HCT116 (cell line): ENCODE measurements around the gene NIBAN1. TPM values are rescaled to one million over a fixed set of nuclear protein-coding genes. Genes with fewer than 3 reads are reported as not detected.

Experiments used
- ATAC-seq: fragments of 200-7000 bp; cut with Tn5 transposase; 2 replicates; pipeline ENCODE4 v1.9.1; 2020; ENCODE audit warnings: mild to moderate bottlenecking, moderate library complexity
- BruUV-seq: library from RNA; stranded (reverse); fragments of 400-500 nt; replicated peaks from 2 replicates; lab custom pipeline; 2021; lab: Mats Ljungman, UMichigan
- CTCF ChIA-PET: fragments of 300-600 bp; sonication (Branson Sonifier 250); formaldehyde crosslinking; loops from one replicate; lab custom pipeline; 2021; ENCODE audit warnings: antibody characterized with exemption; lab: Charles Lee
- POLR2A ChIA-PET: fragments of 300-600, 350-600 bp; sonication (Branson Sonifier 250); formaldehyde crosslinking; loops from one replicate; lab custom pipeline; 2021; ENCODE audit warnings: antibody characterized with exemption; lab: Charles Lee
- RAD21 ChIA-PET, 2 experiments: fragments of 300-600 bp; sonication (Branson Sonifier 250); formaldehyde crosslinking; loops; one replicate each; lab custom pipeline; 2023; ENCODE audit warnings: low total read pairs in 2 of 2; ENCODE audit not compliant: uncharacterized antibody in 2 of 2, unreplicated experiment in 2 of 2, low non-redundant PET in 1 of 2; lab: Charles Lee
- DNase-seq: peaks from one replicate; pipeline ENCODE4 v3.0.0-alpha.2; 2010; ENCODE audit warnings: low read depth, low spot score
- H2AFZ ChIP-seq: fragments of 200-600 bp; shearing (Covaris generic), sonication (generic); 2 replicates; pipeline ENCODE4 v1.6.1; 2017; ENCODE audit warnings: low read depth, mixed run types, mixed read lengths, antibody characterized with exemption, low read length; ENCODE audit not compliant: poor library complexity, severe bottlenecking
- H3K27ac ChIP-seq: 2 replicates; pipeline ENCODE4 v1.5.1; 2012; ENCODE audit warnings: low read depth, low read length
- H3K27me3 ChIP-seq: fragments of 200-600 bp; sonication (generic); 2 replicates; pipeline ENCODE4 v1.6.1; 2016; ENCODE audit warnings: mixed run types, low read length, mixed read lengths; ENCODE audit not compliant: insufficient read depth
- H3K36me3 ChIP-seq, 2 experiments: fragments of 200-500 bp in 1 of 2; fragments of 200-600 bp in 1 of 2; sonication (Bioruptor generic) in 1 of 2; sonication (generic) in 1 of 2; 2 replicates each; pipeline versions ENCODE4 v1.5.1 to v1.6.1; 2014 to 2016; ENCODE audit warnings: low read length in 2 of 2, inconsistent platforms in 1 of 2, mixed read lengths in 1 of 2, mixed run types in 1 of 2; ENCODE audit not compliant: insufficient read depth in 2 of 2, control insufficient read depth in 1 of 2
- H3K4me1 ChIP-seq, 2 experiments: fragments of 200-600 bp in 1 of 2; sonication (generic) in 1 of 2; 2 replicates each; pipeline versions ENCODE4 v1.5.1 to v1.6.1; 2012 to 2017; ENCODE audit warnings: low read length in 2 of 2, inconsistent platforms in 1 of 2, mild to moderate bottlenecking in 1 of 2, mixed read lengths in 1 of 2, mixed run types in 1 of 2, moderate library complexity in 1 of 2; ENCODE audit not compliant: insufficient read depth in 2 of 2, control insufficient read depth in 1 of 2
- H3K4me2 ChIP-seq: fragments of 200-600 bp; sonication (generic); 2 replicates; pipeline ENCODE4 v1.6.1; 2017; ENCODE audit warnings: mixed run types, low read length, mixed read lengths
- H3K4me3 ChIP-seq, 2 experiments: fragments of 200-600 bp in 1 of 2; sonication (generic) in 1 of 2; replicated peaks in 1 of 2; 2 replicates each; pipeline ENCODE4 v1.5.1; 2011 to 2016; ENCODE audit warnings: low read length in 2 of 2, control low read depth in 1 of 2, low read depth in 1 of 2, mild to moderate bottlenecking in 1 of 2, mixed read lengths in 1 of 2, mixed run types in 1 of 2
- H3K79me2 ChIP-seq: fragments of 200-600 bp; sonication (generic); 2 replicates; pipeline ENCODE4 v1.6.1; 2017; ENCODE audit warnings: mild to moderate bottlenecking, mixed run types, low read length, moderate library complexity, mixed read lengths; ENCODE audit not compliant: insufficient read depth
- H3K9ac ChIP-seq: fragments of 200-600 bp; sonication (generic); 2 replicates; pipeline ENCODE4 v1.6.1; 2016; ENCODE audit warnings: low read length, mixed read lengths
- H3K9me2 ChIP-seq: fragments of 200-600 bp; sonication (generic), shearing (Covaris generic); 2 replicates; pipeline ENCODE4 v1.6.1; 2017; ENCODE audit warnings: mixed run types, mild to moderate bottlenecking, moderate library complexity; ENCODE audit not compliant: insufficient read depth
- H3K9me3 ChIP-seq, 2 experiments: fragments of 200-500 bp in 1 of 2; fragments of 200-600 bp in 1 of 2; sonication (Bioruptor generic) in 1 of 2; sonication (generic) in 1 of 2; 2 replicates each; pipeline ENCODE4 v1.6.1; 2014 to 2017; ENCODE audit warnings: low read length in 2 of 2, mixed read lengths in 2 of 2, inconsistent platforms in 1 of 2, low read depth in 1 of 2, mild to moderate bottlenecking in 1 of 2, mixed run types in 1 of 2, moderate library complexity in 1 of 2; ENCODE audit not compliant: control insufficient read depth in 1 of 2, insufficient read depth in 1 of 2
- H4K20me1 ChIP-seq: fragments of 200-600 bp; sonication (generic), shearing (Covaris generic); 2 replicates; pipeline ENCODE4 v1.6.1; 2017; ENCODE audit warnings: mixed run types, mild to moderate bottlenecking, moderate library complexity; ENCODE audit not compliant: insufficient read depth
- EZH2phosphoT487 ChIP-seq: fragments of 200-600 bp; IDR thresholded peaks from 2 replicates; pipeline ENCODE4 v1.6.1; 2018; ENCODE audit warnings: antibody characterized with exemption, borderline replicate concordance
- POLR2A ChIP-seq: IDR thresholded peaks from 2 replicates; pipeline ENCODE4 v1.7.0; 2011; ENCODE audit warnings: borderline replicate concordance; ENCODE audit not compliant: insufficient read depth, insufficient read length; ENCODE audit errors: extremely low read depth
- SIN3A ChIP-seq: IDR thresholded peaks from 2 replicates; pipeline ENCODE4 v1.6.1; 2012; ENCODE audit warnings: low read depth
- SP1 ChIP-seq: IDR thresholded peaks from 2 replicates; pipeline ENCODE4 v1.6.1; 2012; ENCODE audit warnings: low read depth
- ZFX ChIP-seq: fragments of 450-650 bp; IDR thresholded peaks from 2 replicates; pipeline ENCODE4 v1.6.1; 2017
- ZNF274 ChIP-seq: fragments of 200-500 bp; sonication (Bioruptor generic); IDR thresholded peaks from 2 replicates; pipeline ENCODE4 v1.6.1; 2014; ENCODE audit warnings: mild to moderate bottlenecking, low read depth, low read length, inconsistent platforms
- intact Hi-C: fragments of 100-400 bp; cut with micrococcal nuclease; formaldehyde crosslinking; loops from 2 replicates; pipeline ENCODE4 v1.10.0; 2022
- total RNA-seq: library from RNA; stranded (reverse); gene quantifications from one replicate; pipeline ENCODE4 v1.2.1, GENCODE V29; 2021; ENCODE audit not compliant: unreplicated experiment
- TF ChIP-seq, protein P1 (sequence below), 3 experiments: fragments of 200-600 bp in 1 of 3; sonication (generic) in 1 of 3; IDR thresholded peaks in 2 of 3; conservative IDR thresholded peaks in 1 of 3; 2 replicates each; pipeline ENCODE4 v1.5.1; 2012 to 2017; ENCODE audit warnings: low read depth in 2 of 3, low read length in 2 of 3, antibody characterized with exemption in 1 of 3, borderline replicate concordance in 1 of 3, control low read depth in 1 of 3, mild to moderate bottlenecking in 1 of 3, mixed read lengths in 1 of 3, mixed run types in 1 of 3, moderate library complexity in 1 of 3; ENCODE audit not compliant: insufficient read depth in 1 of 3

The NIBAN1 gene
- total RNA-seq, 1 experiment from 2014 or later: 10.3 TPM

DNA sequence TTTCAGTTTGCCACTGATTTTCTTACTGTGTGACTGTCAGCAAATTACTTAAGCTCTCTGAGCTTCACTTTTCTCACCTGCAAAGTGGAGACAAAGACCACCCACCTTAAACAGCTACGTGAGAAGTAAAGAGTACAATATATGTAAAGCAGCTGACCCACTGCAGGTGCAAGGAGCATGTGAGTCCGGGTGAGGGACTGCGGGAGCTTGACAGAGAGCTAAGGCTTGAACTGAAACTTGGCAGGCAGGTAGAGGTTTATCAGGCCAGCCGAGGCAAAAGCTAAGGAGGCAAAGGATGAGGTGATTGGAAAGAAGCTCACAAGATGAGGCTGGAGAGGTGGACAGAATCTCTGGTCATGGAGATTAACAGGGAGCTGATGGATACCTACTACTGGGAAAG lies 36.6 kb downstream of the NIBAN1 start:
- H3K4me1 ChIP-seq: no peaks in the 10 kb centered on the region
- no peak for ATAC-seq
- H3K9me2 ChIP-seq: no peaks in the 10 kb centered on the region
- ChIA-PET RAD21 (interaction anchor here in 1 of 2 experiments (0.6 kb wide), 1 partner anchor 44 kb away, joined by 3 read pairs; no protein-coding TSS in a partner anchor), CTCF (no interaction called here), POLR2A (interaction anchor here (0.8 kb wide), 1 partner anchor 80 kb away, joined by 3 read pairs; no protein-coding TSS in a partner anchor)
- H2AFZ ChIP-seq: no peak overlapping the region
- no TSS peak for BruUV-seq
- no peaks in the 10 kb centered on the region for H3K36me3 ChIP-seq
- DNase-seq: no peak
- no peak overlapping the region for H3K9ac ChIP-seq
- no peaks in the 10 kb centered on the region for H3K9me3 ChIP-seq
- H3K27ac ChIP-seq: no peak overlapping the region
- intact Hi-C loops: no loop called here
- no peaks in the 10 kb centered on the region for H3K27me3 ChIP-seq
- H4K20me1 ChIP-seq: no peaks in the 10 kb centered on the region
- H3K4me3 ChIP-seq: no peak overlapping the region
- H3K4me2 ChIP-seq: no peak overlapping the region
- no peaks in the 10 kb centered on the region for H3K79me2 ChIP-seq
- TF ChIP-seq, protein P1, sequence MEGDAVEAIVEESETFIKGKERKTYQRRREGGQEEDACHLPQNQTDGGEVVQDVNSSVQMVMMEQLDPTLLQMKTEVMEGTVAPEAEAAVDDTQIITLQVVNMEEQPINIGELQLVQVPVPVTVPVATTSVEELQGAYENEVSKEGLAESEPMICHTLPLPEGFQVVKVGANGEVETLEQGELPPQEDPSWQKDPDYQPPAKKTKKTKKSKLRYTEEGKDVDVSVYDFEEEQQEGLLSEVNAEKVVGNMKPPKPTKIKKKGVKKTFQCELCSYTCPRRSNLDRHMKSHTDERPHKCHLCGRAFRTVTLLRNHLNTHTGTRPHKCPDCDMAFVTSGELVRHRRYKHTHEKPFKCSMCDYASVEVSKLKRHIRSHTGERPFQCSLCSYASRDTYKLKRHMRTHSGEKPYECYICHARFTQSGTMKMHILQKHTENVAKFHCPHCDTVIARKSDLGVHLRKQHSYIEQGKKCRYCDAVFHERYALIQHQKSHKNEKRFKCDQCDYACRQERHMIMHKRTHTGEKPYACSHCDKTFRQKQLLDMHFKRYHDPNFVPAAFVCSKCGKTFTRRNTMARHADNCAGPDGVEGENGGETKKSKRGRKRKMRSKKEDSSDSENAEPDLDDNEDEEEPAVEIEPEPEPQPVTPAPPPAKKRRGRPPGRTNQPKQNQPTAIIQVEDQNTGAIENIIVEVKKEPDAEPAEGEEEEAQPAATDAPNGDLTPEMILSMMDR (IDR thresholded peaks at IDR 0.05 in 2 of 3, conservative IDR thresholded peaks at IDR 0.05 in 1 of 3; ENCODE audit: borderline replicate concordance in 1 of 3, insufficient read depth in 1 of 3, low read depth in 2 of 3, low read length in 2 of 3): no peak
- TF ChIP-seq SIN3A: no peak
- no peak for TF ChIP-seq ZNF274
- no peak for TF ChIP-seq ZFX
- TF ChIP-seq SP1: no peak
- TF ChIP-seq POLR2A: no peak
- TF ChIP-seq EZH2phosphoT487: no peak
